ENCODE results near the gene PFKM. TPM values are rescaled to one million over a fixed set of nuclear protein-coding genes. Genes with fewer than 3 reads are reported as not detected.
"Not testable (repeated sequence)": the region's sequence is repeated elsewhere in the genome, so short reads cannot be mapped to it uniquely, and the experiment has no call there.

The PFKM gene
- total RNA-seq, 1 donor from 2014 or later, result 22.8 TPM

DNA sequence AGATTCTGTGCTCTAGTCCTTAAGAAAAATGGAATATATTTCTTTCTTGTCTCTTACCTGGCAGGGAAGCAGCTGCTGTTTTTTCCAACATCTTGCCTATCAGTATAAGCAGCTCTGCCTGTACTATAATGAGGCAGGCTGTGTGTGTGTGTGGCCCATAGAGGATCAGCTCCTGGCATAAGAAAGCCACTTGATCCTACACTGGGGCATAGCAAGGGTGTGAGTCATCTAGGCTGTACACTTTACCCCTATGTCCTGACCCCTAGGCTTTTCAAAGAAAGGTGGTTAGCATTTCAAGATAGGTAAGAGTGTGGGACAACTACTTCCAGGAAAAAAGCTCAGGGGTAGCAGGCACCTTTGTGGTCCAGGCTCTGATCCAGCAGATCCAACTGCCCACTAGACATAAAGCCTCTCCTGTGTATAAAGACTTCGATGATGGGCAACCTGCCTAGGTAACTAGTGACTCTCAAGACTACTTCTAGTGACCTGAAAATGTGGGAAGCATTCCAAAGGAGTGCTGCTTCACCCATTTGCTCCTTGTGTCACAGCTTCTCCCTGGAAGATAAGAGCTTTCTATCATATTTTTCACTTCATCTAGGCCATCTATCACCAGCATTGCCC, 8.4 kb upstream of the PFKM start:
- intact Hi-C loops (cut with micrococcal nuclease), result no loop called here

DNA sequence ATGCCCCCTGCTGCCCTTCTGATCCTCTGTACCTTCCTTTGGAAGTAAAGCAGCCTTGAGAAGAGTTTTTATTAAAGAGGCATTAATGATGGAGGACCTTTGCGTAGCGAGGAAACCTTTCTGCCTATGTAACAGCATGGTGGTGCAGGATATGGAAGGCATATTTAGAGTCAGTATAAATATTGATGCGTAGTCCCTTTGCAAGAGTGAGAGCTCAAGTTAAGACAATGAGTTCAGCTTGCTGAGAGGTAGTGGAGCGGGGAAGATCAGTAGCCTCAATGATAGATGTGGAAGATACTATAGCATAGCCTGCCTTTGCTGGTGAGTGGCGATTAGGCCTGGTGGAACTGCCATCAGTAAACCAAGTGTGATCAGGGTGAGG, 7.9 kb upstream of the PFKM start:
- intact Hi-C loops (cut with micrococcal nuclease), result not testable (repeated sequence)

DNA sequence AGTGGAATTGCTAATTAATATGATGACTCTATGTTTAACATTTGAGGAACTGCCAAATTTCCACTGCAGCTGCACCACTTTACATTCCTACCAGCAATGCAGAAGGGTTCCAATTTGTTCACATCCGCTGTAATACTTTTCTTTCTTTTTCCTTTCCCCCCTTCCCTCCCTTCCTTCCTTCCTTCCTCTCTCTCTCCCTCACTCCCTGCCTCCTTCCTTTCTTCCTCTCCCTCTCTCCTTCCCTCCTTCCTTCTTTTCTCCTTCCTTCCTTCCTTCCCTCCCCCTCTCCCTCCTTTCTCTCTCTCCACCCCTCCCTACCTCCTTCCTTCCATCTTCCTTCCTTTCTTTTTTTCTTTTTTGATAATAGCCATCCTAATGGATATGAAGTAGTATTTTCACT, 3.2 kb upstream of the PFKM start:
- intact Hi-C loops (cut with micrococcal nuclease), result no loop called here

DNA sequence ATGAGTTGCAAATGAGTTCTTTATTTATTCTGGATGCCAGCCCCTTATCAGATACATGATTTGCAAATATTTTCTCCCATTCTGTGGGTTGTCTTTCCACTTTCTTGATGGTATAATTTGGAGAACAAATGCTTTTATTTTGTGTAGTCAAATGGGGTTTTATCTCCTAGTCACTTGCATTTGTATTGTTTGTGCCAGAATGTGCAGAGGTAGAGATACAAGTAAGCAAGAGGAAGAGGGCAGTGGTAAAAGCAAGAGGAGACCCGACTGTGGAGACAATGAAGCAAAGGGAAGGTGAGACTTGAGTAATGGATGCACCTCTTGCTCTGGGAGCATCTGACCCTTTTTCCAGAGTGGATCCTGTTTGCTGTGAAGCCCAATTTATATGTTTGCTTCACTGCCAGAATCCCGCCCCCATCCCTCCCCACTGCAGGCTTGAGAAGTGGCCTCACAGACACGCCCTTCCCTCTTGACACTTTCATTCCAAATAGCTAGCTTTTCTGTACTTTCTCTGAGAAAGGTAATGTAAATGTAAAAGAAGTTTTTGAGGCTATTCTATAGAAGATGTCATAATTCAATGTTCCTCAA, 786 bp upstream of the PFKM start:
- intact Hi-C loops (cut with micrococcal nuclease), result no loop called here

DNA sequence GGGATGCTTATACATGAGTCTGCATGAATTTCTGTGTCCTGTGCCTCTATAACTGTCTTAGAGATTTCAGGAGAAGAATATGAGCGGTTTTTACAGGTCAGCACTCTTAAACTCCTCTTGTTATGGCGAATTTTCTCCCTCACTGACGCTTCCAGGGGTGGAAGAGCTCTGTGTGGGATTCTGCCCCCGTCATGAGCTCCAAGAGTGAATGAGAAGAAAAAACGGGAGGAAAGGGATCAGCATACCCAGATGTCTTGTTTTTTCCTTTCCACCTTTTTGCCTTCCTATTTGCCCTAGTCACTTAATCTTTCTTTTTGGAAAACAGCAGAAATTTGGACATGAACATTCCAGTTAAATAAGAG, 651 bp downstream of the PFKM start:
- intact Hi-C loops (cut with micrococcal nuclease), result loop anchor here (1.0 kb wide), 2 partner anchors 14 to 37 kb away; partner anchors contain the start of genes ASB8 and SENP1

DNA sequence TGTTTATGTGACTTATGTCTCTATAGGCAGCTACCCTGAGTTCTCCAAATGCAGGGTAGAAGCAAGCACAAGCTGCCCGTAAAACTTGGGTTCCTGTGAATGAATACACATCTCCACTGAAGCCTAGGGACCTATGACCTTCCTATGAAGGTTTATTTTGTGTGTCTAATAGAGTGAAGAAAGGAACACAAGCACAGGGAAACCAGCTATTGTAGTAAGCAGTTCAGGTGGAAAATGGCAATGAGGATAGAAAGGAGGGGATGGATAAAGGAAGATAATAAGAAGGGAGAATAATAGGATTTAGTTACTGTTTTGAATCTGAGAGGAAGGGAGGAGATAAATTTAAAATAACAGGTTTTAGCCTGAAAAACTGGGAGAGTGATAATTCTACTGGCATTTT, 2.4 kb downstream of the PFKM start:
- intact Hi-C loops (cut with micrococcal nuclease), result no loop called here

DNA sequence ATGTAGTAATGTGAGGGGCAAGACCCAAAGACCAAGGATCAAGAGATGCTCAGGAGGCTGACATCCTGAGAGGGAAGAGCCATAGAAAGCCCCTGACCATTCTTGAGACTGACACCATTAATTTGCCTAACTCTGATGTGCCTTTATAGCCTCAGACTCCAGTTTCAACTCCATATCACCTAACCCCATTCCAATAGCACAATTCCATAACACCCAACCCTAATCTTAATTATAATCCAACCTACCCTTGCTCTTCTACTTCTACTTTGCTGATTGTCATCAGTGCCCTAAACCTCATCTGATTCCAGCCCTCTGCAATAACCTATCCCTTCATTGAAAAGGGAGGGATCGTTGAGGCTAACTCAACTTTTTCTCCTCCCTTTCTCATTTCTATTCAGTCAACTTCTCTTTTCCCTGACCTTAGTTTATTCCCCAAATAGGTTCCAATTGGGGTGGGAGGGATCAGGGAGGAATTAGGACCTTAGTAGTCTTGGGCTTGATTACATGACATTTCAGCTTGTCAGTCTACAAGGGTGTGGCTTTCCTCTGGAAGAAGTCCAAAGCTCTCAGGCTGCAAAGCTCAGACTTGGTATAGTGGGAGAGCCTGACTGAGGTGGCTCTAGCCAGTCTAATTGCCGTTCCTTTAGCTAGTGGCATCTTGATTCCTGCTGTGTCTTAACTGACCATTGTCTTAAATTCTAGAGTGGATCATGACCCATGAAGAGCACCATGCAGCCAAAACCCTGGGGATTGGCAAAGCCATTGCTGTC, 3.1 kb downstream of the PFKM start:
- intact Hi-C loops (cut with micrococcal nuclease), result no loop called here

DNA sequence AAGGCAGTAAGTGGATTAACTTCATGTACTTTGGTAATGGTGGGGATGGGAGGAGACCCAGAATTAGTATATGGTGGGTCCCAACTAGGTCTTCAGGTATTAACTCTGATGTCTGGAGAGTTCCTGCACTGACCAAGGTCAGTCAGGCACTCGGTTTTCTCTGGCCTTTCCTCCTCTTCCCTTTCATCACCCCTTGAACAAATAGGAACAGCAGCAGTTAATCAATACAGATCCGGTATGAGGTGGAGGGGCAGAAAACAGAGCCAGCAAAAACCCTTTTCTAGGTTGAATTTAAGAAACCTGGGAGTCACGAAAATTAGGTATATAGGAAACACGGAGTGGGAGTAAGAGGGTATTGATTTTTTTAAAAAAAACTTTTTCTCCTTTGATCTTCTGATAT, 4.0 kb downstream of the PFKM start:
- intact Hi-C loops (cut with micrococcal nuclease), result no loop called here

DNA sequence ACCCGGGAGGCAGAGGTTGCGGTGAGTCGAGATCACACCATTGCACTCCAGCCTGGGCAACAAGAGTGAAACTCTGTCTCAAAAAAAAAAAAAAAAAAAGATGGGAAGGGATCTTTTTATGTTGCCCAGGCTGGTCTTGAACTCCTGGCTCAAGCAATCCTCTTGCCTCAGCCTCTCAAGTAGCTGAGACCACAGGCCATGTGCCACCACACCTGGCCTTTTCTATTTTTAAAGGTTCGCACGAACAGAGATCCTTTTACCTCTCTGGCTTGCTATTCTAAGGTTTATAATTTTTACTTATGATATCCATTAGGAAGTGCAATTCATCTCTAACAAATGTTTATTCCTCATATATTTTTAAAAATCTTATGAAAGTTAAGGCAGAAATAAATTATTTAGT, 6.4 kb downstream of the PFKM start:
- intact Hi-C loops (cut with micrococcal nuclease), result not testable (repeated sequence)

DNA sequence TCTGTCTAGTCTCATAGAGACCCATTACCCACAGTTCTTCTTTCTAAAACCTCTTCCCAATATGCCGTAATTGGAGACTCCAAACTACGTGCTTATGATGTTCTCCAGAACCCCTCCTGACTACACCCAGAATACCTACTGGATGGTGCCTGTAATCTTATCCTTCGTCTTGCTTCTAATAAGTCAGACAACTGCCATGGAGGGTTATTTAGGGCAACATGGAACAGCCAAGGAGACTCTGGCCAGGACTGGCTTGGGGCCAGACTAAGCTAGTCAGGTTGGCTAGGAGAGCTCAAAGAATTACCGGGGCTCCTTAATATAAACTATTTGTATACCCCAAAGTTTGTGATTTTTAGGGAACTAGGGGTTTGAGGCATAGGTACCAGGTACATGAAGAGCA, 6.8 kb downstream of the PFKM start:
- intact Hi-C loops (cut with micrococcal nuclease), result no loop called here

DNA sequence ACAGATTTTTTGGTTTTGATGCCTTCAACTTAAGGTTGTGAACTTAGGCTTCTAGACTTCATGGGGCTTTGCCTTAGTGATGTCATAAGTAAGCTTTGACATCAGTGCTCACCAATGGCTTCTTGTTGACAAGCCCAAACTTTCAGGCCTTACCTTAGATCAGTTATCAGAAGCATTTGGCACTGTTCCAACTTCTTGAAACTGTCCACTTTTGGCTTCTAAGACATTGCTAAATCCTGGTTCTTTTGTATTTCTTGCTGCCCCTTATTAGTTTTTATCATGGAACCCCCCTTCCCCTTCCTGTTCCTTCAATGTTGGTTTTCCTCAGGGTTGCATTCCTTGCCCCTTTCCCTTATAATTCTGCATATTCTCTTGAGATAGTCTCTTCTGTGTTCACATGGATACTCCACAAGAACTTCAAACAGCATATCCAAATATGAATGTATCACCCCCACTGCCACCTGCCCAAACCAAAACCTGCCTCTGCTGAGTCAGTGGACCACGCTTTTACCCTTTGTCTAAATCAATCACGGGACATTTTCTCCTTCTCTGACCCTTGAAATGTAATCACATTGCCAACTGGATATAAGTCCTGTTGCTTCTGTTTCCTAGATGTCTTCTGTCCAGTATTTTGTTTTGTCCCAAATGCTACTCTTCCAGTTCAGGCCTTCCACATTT, 7.9 kb downstream of the PFKM start:
- intact Hi-C loops (cut with micrococcal nuclease), result no loop called here

DNA sequence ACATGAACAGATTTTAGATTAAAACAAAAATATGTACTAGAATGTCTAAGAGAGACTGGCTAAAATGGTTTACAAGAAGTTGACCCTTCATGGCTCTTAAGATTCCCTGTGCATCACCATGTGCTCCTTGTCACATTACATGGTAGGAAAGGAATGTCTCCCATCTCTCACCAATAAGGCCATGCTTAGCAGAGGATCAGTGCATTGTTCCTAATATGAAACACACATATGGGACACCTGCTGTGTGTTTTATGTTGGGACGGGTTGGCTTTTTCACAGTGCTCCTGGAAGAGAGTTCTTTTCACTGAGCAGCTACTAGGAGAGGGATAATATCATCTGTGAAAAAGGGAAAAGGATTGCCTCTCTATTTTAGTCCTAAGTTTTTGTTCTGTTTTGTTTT, 9.6 kb downstream of the PFKM start:
- intact Hi-C loops (cut with micrococcal nuclease), result no loop called here

DNA sequence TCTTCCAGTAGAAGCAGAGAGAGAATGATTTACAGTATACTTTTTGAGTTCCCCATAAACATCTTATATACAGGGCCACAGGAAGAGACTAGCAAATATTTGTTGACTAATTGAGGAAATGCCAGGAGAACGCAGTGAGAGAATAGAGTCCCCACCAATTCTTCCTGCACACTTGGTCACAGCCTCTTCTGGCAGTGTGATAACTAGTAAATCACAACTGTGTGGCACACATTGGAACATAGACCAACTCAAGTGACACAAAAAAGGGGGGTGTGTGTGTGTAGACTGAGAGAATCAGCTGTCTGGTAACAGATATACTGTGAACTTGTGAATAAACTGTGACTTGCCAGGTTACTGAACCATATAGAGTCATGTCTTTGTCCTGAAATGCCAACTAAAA, 10.2 kb downstream of the PFKM start:
- intact Hi-C loops (cut with micrococcal nuclease), result no loop called here

DNA sequence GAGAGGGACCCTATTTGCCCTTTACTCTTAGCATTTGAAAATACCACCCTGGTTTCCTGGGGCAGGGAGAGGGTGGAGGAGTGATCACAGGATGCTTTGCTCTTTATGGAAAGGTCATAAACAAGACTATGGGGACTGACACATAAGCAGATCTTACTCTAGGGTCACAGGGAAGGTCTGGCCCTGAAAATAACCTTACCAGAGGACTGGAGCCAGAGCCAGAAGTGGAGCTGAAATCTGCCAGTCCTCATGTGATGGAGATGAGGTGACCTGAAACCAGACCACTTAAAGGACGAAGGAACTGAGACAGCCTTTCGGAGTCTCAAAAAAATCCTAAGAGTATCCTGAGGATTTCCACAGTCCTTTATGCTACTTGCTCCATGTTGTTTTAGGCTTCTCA, 12.4 kb downstream of the PFKM start:
- intact Hi-C loops (cut with micrococcal nuclease), result no loop called here

DNA sequence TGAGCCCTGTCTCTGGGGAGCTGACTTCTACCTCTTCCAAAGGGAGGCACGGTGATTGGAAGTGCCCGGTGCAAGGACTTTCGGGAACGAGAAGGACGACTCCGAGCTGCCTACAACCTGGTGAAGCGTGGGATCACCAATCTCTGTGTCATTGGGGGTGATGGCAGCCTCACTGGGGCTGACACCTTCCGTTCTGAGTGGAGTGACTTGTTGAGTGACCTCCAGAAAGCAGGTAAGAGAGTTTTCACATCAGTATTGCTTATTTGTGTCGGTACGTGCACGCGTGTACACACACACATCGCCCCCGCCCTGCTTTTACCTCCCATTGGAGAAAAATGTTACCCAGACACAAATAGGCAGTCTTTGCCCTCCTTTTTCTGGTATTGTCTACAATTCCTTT, 13.7 kb downstream of the PFKM start:
- intact Hi-C loops (cut with micrococcal nuclease), result no loop called here

DNA sequence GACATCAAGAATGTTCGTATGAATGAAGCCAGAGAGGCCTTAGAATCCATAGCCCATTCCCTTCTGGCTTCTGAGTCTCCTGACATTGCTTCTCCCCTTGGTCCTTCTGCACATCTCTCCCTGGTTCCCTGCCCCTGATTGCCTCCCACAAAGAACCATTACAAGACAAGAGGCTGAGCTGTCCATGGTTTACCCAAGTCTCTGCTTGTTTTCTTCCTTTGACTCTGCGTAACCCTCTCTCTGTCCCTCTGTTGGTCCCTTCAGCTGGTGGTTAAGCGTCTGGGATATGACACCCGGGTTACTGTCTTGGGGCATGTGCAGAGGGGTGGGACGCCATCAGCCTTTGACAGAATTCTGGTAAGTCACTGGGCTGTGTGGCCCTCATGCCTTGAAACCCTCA, 15.9 kb downstream of the PFKM start:
- intact Hi-C loops (cut with micrococcal nuclease), result no loop called here

DNA sequence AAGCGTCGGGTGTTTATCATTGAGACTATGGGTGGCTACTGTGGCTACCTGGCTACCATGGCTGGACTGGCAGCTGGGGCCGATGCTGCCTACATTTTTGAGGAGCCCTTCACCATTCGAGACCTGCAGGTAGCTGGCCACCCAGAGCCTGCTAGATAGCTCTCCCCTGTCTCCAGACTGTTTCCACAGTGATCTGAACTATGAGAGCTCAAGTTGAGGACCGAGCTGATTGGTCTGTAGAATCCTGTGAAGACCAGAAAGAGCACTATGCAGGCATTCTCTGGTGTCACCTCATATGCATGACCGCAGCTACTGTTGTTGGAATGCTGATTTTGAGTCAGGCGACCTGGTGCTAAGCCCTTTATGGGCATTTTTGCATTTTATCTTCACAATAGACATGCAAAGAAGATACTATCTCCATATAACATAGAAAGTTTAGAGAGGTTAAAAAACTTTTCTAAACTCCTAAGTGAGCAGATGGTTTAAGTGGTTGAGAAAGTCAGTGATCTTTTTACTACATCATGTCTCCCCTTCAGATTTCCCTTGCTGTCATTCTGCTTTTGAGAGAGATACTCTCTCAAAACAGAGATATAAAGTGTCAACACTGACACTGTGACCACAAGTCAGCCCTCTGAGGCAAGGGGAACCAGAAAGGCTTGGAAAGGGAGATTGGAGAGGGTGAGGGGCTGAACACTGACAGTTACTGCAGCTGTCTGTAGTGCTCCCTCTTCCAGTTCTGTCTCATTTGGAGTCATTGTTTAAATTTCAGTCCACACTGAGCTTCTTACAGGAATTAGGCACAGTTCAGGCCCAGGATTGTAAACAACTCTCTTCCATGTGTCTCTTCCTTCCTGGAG, 23.9 kb downstream of the PFKM start:
- intact Hi-C loops (cut with micrococcal nuclease), result no loop called here

DNA sequence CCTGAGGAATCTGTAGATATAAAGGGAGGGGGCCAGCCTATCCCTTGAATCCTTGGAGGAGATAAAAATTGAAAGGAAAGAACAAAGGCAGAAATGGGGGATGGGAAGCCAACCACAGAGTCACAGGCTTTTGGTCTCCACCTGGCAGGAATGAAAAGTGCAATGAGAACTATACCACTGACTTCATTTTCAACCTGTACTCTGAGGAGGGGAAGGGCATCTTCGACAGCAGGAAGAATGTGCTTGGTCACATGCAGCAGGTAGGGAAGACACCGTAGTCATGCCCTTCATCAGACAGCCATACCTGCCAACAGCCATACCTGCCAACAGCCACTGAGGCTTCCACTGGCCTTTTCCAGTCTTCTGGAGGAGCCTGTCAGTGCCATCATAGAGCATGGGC, 24.7 kb downstream of the PFKM start:
- intact Hi-C loops (cut with micrococcal nuclease), result no loop called here

DNA sequence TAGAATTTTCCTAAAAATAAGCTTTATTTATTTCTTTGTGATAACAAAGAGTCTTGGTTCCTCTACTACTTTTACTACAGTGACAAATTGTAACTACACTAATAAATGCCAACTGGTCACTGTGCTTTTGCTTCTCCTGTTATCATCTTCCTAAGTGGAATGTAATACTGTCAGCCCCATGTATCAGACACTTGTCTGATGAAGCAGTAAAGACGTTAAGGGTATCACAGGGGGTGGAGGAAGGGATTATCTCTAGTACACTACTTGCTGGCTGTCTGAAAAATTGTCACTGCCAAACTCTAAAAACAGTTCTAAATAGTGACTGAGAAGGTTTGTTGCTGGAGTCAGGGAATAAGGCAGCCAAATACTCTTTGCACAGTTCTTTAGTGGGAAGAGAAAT, 26.8 kb downstream of the PFKM start:
- intact Hi-C loops (cut with micrococcal nuclease), result no loop called here

DNA sequence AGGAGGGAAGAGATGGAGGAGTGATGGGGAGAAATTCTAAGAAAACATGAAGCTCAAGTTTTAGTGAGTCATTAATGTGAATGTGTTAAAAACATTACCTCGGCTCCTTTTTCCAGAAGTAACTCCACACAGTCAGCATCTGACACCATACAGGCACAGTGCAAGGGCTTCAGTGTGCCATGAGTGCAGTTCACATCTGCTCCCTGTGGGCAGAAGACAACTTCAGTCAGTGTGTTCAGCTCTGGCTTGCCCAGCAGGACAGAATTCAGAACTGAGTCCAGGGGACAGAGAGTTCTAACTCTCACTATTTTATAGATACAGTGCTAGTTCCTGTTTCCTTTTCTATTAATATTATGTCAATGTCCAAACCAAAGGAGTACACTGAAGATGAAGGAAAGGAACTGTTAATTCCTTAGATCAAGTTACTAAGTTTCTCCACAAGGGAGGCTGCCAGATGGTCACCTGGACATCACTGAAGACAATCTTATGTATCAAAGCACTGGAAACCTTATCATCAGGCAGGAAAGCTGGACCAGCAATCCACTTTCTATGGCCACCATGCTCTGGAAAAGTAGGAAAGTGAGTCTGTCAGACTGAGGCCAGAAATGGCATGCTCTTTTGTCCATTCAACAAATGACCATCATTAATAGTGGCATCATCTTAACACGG, 32.1 kb downstream of the PFKM start:
- intact Hi-C loops (cut with micrococcal nuclease), result no loop called here

DNA sequence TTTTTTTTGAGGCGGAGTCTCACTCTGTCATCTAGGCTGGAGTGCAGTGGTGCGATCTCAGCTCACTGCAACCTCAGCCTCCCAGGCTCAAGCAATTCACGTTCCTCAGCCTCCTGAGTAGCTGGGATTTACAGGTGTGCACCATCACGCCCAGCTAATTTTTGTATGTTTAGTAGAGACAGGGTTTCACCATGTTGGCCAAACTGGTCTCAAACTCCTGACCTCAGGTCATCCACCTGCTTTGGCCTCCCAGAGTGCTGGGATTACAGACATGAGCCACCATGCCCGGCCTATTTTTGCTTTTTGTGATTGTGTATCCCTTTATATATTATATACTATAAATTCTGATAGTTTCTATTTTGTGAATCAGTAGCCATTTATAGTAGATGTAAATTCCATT, 36.6 kb downstream of the PFKM start:
- intact Hi-C loops (cut with micrococcal nuclease), result loop anchor here (2.0 to 5.0 kb wide), 3 partner anchors 449 to 1872 kb away; partner anchors contain the start of genes RACGAP1 and RPAP3

Measured in T-helper 1 cell treated with Interleukin-12 subunit alpha and Interleukin-12 subunit beta and Interleukin-4 antibody, amounts not matched to agents 30 ng/mL and 1 ng/mL, for 36 hours (primary cell).